Peyer's patch (tissue), 4 donors: ENCODE data around the gene KDM2A. TPM values are rescaled to one million over a fixed set of nuclear protein-coding genes. Genes with fewer than 3 reads are reported as not detected.

Experiments used
- DNase-seq, 3 donors: peaks; one replicate each; pipeline ENCODE4 v3.0.0-alpha.2; 2017 to 2019
- H3K27ac ChIP-seq, 4 donors: fragments of 200-600 bp; sonication (generic); one replicate each; pipeline ENCODE4 v1.5.1; 2016 to 2019
- H3K27me3 ChIP-seq, 2 donors: fragments of 200-600 bp; sonication (generic); one replicate each; pipeline ENCODE4 v1.5.1; 2019
- H3K36me3 ChIP-seq, 3 donors: fragments of 200-600 bp; sonication (generic); one replicate each; pipeline ENCODE4 v1.5.1; 2016 to 2019
- H3K4me1 ChIP-seq, 4 donors: fragments of 200-600 bp; sonication (generic); one replicate each; pipeline ENCODE4 v1.5.1; 2016 to 2019
- H3K4me3 ChIP-seq, 4 donors: fragments of 200-600 bp; sonication (generic); 1 replicate in 3 of 4; 2 replicates in 1 of 4; pipeline ENCODE4 v1.5.1; 2016 to 2019; ENCODE audit warnings: mild to moderate bottlenecking in 1 of 4
- H3K9me3 ChIP-seq, 4 donors: fragments of 200-600 bp; sonication (generic); one replicate each; pipeline ENCODE4 v1.5.1; 2016 to 2019; ENCODE audit warnings: mild to moderate bottlenecking in 1 of 4
- CTCF ChIP-seq, 6 experiments: fragments of 450-650 bp in 4 of 6; fragments of 200-600 bp in 2 of 6; sonication (generic) in 1 of 6; IDR thresholded peaks; one replicate each; pipeline ENCODE4 v1.5.1; 2017 to 2019; ENCODE audit warnings: antibody characterized with exemption in 6 of 6, mild to moderate bottlenecking in 3 of 6, moderate library complexity in 1 of 6
- POLR2A ChIP-seq, 2 donors: fragments of 450-650 bp; IDR thresholded peaks; one replicate each; pipeline ENCODE4 v1.5.1; 2017; ENCODE audit warnings: antibody characterized with exemption in 2 of 2, mild to moderate bottlenecking in 2 of 2, moderate library complexity in 2 of 2
- total RNA-seq, 4 donors: library from RNA; depleted of rRNA; stranded (reverse); fragments of >200 nt; gene quantifications; one replicate each; pipeline ENCODE4 v1.1.0, GENCODE V29; 2016

KDM2A gene
- total RNA-seq, 4 donors from 2014 or later, result 76.7 to 225 (median 105) TPM

- no peaks in the 10 kb centered on the region for H3K9me3 ChIP-seq
- H3K4me3 ChIP-seq, result no peak overlapping the region
- peaks cover 3 to 97% (median 8%) of the 10 kb centered on the region in 3 donors for H3K36me3 ChIP-seq
- TF ChIP-seq CTCF (IDR thresholded peaks at IDR 0.05) (no peak), POLR2A (IDR thresholded peaks at IDR 0.05) (no peak)
- no peak overlapping the region for H3K27ac ChIP-seq
- DNase-seq, result peak in 2 of 3 donors; percentile 6 to 31
- peaks cover 0 to 4% (median 0%) of the 10 kb centered on the region in 4 donors for H3K4me1 ChIP-seq
- no peaks in the 10 kb centered on the region for H3K27me3 ChIP-seq
Measured at GRCh38 chr11:67248653-67249052, 129.6 kb downstream of the KDM2A start.

GRCh38 chr11:67250059-67251043 is 131.3 kb downstream of the KDM2A start:
- H3K4me1 ChIP-seq, result no peaks in the 10 kb centered on the region
- peak in 2 of 3 donors; percentile 11 to 40 for DNase-seq
- TF ChIP-seq POLR2A (IDR thresholded peaks at IDR 0.05) (no peak), CTCF (IDR thresholded peaks at IDR 0.05) (no peak)

GRCh38 chr11:67251841-67252240 is 132.8 kb downstream of the KDM2A start:
- Histone ChIP-seq H3K4me3 (no peak overlapping the region), H3K27ac (no peak overlapping the region), H3K4me1 (no peaks in the 10 kb centered on the region), H3K36me3 (peaks cover 3 to 99% (median 9%) of the 10 kb centered on the region in 3 donors), H3K9me3 (no peaks in the 10 kb centered on the region), H3K27me3 (no peaks in the 10 kb centered on the region)
- peak in 2 of 3 donors; percentile 4 to 18 for DNase-seq
- TF ChIP-seq POLR2A (IDR thresholded peaks at IDR 0.05), result no peak
- TF ChIP-seq CTCF (IDR thresholded peaks at IDR 0.05), result no peak

More at GRCh38 chr11:67250059-67251043, 131.3 kb downstream of the KDM2A start:
- H3K36me3 ChIP-seq, result peaks cover 3 to 99% (median 9%) of the 10 kb centered on the region in 3 donors
- no peak overlapping the region for H3K27ac ChIP-seq
- no peaks in the 10 kb centered on the region for H3K9me3 ChIP-seq
- no peak overlapping the region for H3K4me3 ChIP-seq
- H3K27me3 ChIP-seq, result no peaks in the 10 kb centered on the region

- no peak overlapping the region for H3K27ac ChIP-seq
Measured at GRCh38 chr11:67252831-67253239, 133.8 kb downstream of the KDM2A start.

More at GRCh38 chr11:67252831-67253239, 133.8 kb downstream of the KDM2A start:
- no peaks in the 10 kb centered on the region for H3K27me3 ChIP-seq
- no peaks in the 10 kb centered on the region for H3K4me1 ChIP-seq
- DNase-seq, result peak in 2 of 3 donors; percentile 14 to 58
- H3K9me3 ChIP-seq, result no peaks in the 10 kb centered on the region
- TF ChIP-seq POLR2A (IDR thresholded peaks at IDR 0.05) (no peak), CTCF (IDR thresholded peaks at IDR 0.05) (peak in 4 of 6 experiments; percentile 22 to 42 (median 28))
- peaks cover 3 to 99% (median 9%) of the 10 kb centered on the region in 3 donors for H3K36me3 ChIP-seq
- H3K4me3 ChIP-seq, result no peak overlapping the region
